GM12873 (cell line): ENCODE measurements around the gene CTRB2.

Experiments
- CTCF ChIP-seq: IDR thresholded peaks from 2 replicates; pipeline ENCODE4 v1.5.1; 2012; ENCODE audit warnings: low read depth, mild to moderate bottlenecking, moderate library complexity, low read length, control low read depth; ENCODE audit not compliant: insufficient read depth; ENCODE audit errors: missing control alignments

Gene CTRB2

GRCh38 chr16:75234856-75235696 lies 28.1 kb upstream of the CTRB2 start:
- TF ChIP-seq CTCF, result no peak

DNA sequence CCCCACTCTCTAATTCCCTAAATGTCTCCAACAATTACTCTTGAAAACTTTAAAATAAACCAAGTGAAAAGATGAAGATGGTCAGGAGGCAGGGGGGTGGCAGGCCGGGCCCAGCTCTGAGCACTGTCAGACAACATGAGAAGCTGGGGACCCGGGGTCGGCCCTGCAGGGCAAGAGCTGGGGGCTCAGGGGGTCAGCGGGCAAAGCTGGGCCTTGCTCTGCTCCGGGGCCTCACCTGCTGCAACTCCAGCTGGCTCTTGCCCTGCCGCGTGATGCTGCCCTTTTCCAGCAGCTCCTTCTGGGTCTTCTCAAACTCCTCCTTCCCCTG lies 26.6 kb upstream of the CTRB2 start:
- no peak for TF ChIP-seq CTCF

DNA sequence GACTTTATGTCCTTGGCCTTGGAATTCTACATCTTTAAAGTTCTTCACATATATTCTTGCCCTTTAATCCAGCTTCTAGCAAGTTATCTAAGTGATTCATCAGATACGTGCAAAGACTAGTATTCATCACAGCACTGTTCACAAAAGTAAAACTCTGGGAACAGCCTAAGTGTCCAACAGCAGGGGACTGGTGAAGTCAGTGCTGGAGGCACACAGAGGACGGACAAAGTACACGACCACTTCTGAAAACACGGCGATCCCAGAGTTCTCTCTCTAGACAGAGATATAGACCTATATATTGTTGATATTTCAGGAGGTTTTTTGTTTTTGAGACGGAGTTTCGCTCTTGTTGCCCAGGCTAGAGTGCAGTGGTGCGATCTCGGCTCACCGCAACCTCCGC lies 24.6 kb upstream of the CTRB2 start:
- TF ChIP-seq CTCF, result no peak

DNA sequence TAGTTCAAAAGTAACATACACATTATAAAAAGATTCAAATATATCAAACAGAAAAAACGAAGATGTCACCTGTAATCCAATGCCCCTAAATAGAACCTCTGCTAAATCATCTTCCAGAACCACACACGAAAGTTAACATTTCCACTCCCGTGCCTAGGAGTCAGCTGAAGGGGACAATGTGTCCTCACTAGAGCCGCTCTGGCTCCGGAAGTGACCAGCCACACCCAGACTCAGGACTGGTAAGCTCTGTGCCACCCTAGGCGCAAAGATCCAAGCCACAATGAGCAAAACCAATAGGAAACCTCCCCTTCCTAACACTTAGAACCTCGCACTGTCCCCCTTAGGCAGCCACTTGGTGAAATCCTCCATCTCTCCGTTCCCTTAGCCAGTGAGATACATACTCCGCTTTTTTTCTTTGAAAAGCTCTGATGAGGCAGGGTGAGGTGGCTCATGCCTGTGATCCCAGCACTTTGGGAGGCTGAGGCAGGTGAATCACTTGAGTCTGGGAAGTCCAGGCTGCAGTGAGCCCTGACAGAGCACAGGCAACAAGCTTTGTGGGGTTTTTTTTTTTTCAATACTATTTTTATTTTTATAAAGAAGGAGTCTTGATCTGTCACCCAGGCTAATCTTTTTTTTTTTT lies 23.6 kb upstream of the CTRB2 start:
- no peak for TF ChIP-seq CTCF

- TF ChIP-seq CTCF, result no peak
These were observed 22.4 kb upstream of the CTRB2 start for GRCh38 chr16:75229172-75230031.

DNA sequence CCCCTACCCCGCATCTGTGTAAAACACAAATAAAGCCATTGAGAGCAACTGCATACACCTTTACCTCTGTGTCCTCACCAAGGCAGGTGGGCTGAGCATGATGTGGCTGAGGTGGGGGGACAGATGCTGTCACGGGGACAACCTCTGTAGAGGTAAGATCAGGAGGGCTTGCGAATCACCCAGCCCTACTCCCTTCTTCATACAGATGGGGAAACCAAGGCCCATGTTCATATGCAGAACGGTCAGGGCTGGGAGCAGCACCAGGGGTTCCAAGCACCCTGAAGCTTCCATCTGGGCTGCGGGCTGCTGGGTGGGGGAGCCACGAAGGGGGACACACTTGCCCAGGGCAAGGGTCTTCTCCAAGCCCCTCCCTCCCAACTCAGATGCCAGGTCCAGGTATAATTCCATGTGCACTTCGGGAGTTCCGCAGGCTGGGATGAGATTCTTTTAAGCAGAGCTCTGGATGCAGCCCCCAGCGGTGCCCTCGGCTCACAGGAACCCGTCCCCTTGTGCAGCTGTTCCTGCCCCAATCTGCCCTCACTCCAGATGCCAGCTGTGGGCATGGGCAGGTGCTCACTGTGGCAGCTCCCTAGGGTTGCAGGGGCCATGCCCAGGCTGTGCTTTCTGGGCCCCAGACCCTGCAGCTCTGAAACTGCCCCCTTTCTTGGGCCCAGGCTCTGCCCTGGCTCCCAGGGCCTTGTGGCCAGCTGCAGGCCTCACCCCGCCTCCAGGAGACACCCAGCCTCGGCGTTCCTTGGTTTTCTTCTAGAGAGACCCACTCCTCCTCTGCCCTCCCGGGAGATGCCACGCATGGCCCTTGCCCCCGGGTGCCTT lies 21.4 kb upstream of the CTRB2 start:
- no peak for TF ChIP-seq CTCF
